NT2/D1 (cell line): ENCODE results near the gene SPEN.
A peak's percentile ranks its signal among the peaks of the same experiment; 100 is the strongest.

ENCODE experiments used
- DNase-seq: peaks from one replicate; pipeline ENCODE4 v3.0.0-alpha.2; 2011; ENCODE audit warnings: low read depth, low spot score
- H3K27me3 ChIP-seq: 2 replicates; pipeline ENCODE4 v1.6.0; 2011; ENCODE audit warnings: mild to moderate bottlenecking; ENCODE audit not compliant: insufficient read length, insufficient read depth
- H3K36me3 ChIP-seq: 2 replicates; pipeline ENCODE4 v1.6.1; 2011; ENCODE audit warnings: mild to moderate bottlenecking, low read length, mixed read lengths; ENCODE audit not compliant: insufficient read depth, insufficient read length
- H3K4me1 ChIP-seq: 2 replicates; pipeline ENCODE4 v1.5.1; 2011; ENCODE audit not compliant: insufficient read depth, insufficient read length
- H3K4me3 ChIP-seq: 2 replicates; pipeline ENCODE4 v1.5.1; 2011; ENCODE audit warnings: low read depth; ENCODE audit not compliant: insufficient read length
- H3K9ac ChIP-seq: 2 replicates; pipeline ENCODE4 v1.6.0; 2011; ENCODE audit warnings: low read depth; ENCODE audit not compliant: insufficient read length
- H3K9me3 ChIP-seq: 2 replicates; pipeline ENCODE4 v1.5.1; 2011; ENCODE audit warnings: mild to moderate bottlenecking, low read length; ENCODE audit not compliant: insufficient read depth
- SUZ12 ChIP-seq: IDR thresholded peaks from 2 replicates; pipeline ENCODE4 v1.6.1; 2011; ENCODE audit not compliant: insufficient read length, insufficient read depth; ENCODE audit errors: extremely low read depth
- YY1 ChIP-seq: IDR thresholded peaks from 2 replicates; pipeline ENCODE4 v1.6.1; 2011; ENCODE audit not compliant: insufficient read length, insufficient read depth
- ZNF274 ChIP-seq: IDR thresholded peaks from 2 replicates; pipeline ENCODE4 v1.6.1; 2011; ENCODE audit warnings: mild to moderate bottlenecking, low read depth, low read length

Gene SPEN

GRCh38 chr1:15946571-15947381 is 99.3 kb downstream of the SPEN start:
- peaks cover 65% of the 10 kb centered on the region for H3K36me3 ChIP-seq
- peaks cover 16% of the 10 kb centered on the region for H3K4me1 ChIP-seq
- TF ChIP-seq SUZ12 (no peak), ZNF274 (no peak)
- H3K27me3 ChIP-seq: no peaks in the 10 kb centered on the region
- no peak overlapping the region for H3K4me3 ChIP-seq
- H3K9me3 ChIP-seq: no peaks in the 10 kb centered on the region
- H3K9ac ChIP-seq: no peak overlapping the region
- no peak for DNase-seq

DNA sequence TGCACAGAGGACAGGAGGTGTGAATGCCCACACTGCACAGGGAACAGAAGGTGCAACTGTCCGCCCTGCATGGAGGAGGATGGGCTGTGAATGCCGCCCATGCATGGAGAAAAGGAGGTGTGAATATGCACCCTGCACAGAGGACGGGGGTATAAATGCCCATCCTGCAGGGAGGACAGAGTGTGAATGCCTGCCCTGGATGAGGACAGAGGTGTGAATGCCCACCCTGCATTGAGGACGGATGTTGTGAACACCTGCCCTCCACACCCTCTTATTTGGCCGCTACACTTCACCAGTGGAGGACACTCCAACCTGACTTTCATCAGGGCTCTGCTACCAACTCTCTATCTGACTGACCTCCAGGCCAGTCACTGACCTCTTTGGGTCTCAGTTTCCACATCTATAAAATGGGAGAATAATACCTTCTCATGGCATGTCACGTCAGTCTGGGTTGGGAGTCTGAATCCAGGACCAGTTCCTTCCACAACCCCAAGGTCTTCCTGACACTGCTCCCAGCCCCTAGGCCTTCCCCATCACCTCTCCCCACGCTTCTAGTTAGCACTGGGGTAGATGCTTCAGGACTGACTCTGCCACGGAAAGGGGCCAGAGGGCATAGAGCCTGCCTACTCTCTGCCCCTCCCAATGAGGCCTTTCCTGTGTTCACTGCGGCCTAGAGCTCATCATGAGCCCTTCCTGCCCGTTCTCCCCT is 100.0 kb downstream of the SPEN start:
- Histone ChIP-seq H3K9ac (no peak overlapping the region), H3K36me3 (peaks cover 61% of the 10 kb centered on the region)

GRCh38 chr1:15948091-15948591 is 100.6 kb downstream of the SPEN start:
- no peaks in the 10 kb centered on the region for H3K9me3 ChIP-seq
- H3K4me3 ChIP-seq: no peak overlapping the region
- TF ChIP-seq ZNF274: no peak
- TF ChIP-seq SUZ12: no peak
- no peak for TF ChIP-seq YY1
- H3K27me3 ChIP-seq: no peaks in the 10 kb centered on the region
- peaks cover 17% of the 10 kb centered on the region for H3K4me1 ChIP-seq
- DNase-seq: no peak
- peaks cover 57% of the 10 kb centered on the region for H3K36me3 ChIP-seq
- no peak overlapping the region for H3K9ac ChIP-seq

More for the DNA sequence above, 100.0 kb downstream of the SPEN start:
- TF ChIP-seq SUZ12 (no peak), ZNF274 (no peak), YY1 (no peak)
- Histone ChIP-seq H3K9me3 (no peaks in the 10 kb centered on the region), H3K4me1 (peaks cover 17% of the 10 kb centered on the region), H3K4me3 (no peak overlapping the region), H3K27me3 (no peaks in the 10 kb centered on the region)
- DNase-seq: no peak

GRCh38 chr1:15948595-15949452 is 101.3 kb downstream of the SPEN start:
- no peak for DNase-seq
- Histone ChIP-seq H3K9me3 (no peaks in the 10 kb centered on the region), H3K9ac (peak overlapping the region; percentile 66), H3K4me3 (no peak overlapping the region), H3K36me3 (peaks cover 51% of the 10 kb centered on the region), H3K4me1 (peaks cover 17% of the 10 kb centered on the region), H3K27me3 (no peaks in the 10 kb centered on the region)
- TF ChIP-seq ZNF274: no peak
- no peak for TF ChIP-seq YY1
- TF ChIP-seq SUZ12: no peak

- H3K9me3 ChIP-seq: no peaks in the 10 kb centered on the region
- peaks cover 21% of the 10 kb centered on the region for H3K4me1 ChIP-seq
- peak overlapping the region; percentile 66 for H3K9ac ChIP-seq
- H3K27me3 ChIP-seq: no peaks in the 10 kb centered on the region
- TF ChIP-seq ZNF274 (no peak), SUZ12 (no peak), YY1 (no peak)
- DNase-seq: no peak
- H3K4me3 ChIP-seq: no peak overlapping the region
- peaks cover 48% of the 10 kb centered on the region for H3K36me3 ChIP-seq
These were observed 102.1 kb downstream of the SPEN start for GRCh38 chr1:15949453-15950245.

GRCh38 chr1:15950302-15950701 is 102.8 kb downstream of the SPEN start:
- Histone ChIP-seq H3K27me3 (no peaks in the 10 kb centered on the region), H3K4me1 (peaks cover 21% of the 10 kb centered on the region), H3K4me3 (no peak overlapping the region), H3K36me3 (peaks cover 42% of the 10 kb centered on the region), H3K9me3 (no peaks in the 10 kb centered on the region), H3K9ac (peak overlapping the region; percentile 66)
- TF ChIP-seq ZNF274 (no peak), SUZ12 (no peak), YY1 (no peak)
- DNase-seq: no peak
